HCT116 (cell line): ENCODE data around the gene ARGLU1.

ENCODE experiments used
- EGR1 ChIP-seq: IDR thresholded peaks from 2 replicates; pipeline ENCODE4 v1.6.1; 2012; ENCODE audit warnings: low read depth
- EZH2phosphoT487 ChIP-seq: fragments of 200-600 bp; IDR thresholded peaks from 2 replicates; pipeline ENCODE4 v1.6.1; 2018; ENCODE audit warnings: antibody characterized with exemption, borderline replicate concordance
- POLR2A ChIP-seq: IDR thresholded peaks from 2 replicates; pipeline ENCODE4 v1.7.0; 2011; ENCODE audit warnings: borderline replicate concordance; ENCODE audit not compliant: insufficient read depth, insufficient read length; ENCODE audit errors: extremely low read depth
- SP1 ChIP-seq: IDR thresholded peaks from 2 replicates; pipeline ENCODE4 v1.6.1; 2012; ENCODE audit warnings: low read depth
- YY1 ChIP-seq: IDR thresholded peaks from 2 replicates; pipeline ENCODE4 v1.6.1; 2011; ENCODE audit warnings: low read length, low read depth, moderate library complexity, mild to moderate bottlenecking; ENCODE audit not compliant: insufficient replicate concordance; ENCODE audit errors: extremely low read depth
- TF ChIP-seq, protein P1 (sequence below), 3 experiments: fragments of 200-600 bp in 1 of 3; sonication (generic) in 1 of 3; IDR thresholded peaks in 2 of 3; conservative IDR thresholded peaks in 1 of 3; 2 replicates each; pipeline ENCODE4 v1.5.1; 2012 to 2017; ENCODE audit warnings: low read depth in 2 of 3, low read length in 2 of 3, antibody characterized with exemption in 1 of 3, borderline replicate concordance in 1 of 3, control low read depth in 1 of 3, mild to moderate bottlenecking in 1 of 3, mixed read lengths in 1 of 3, mixed run types in 1 of 3, moderate library complexity in 1 of 3; ENCODE audit not compliant: insufficient read depth in 1 of 3
- TF ChIP-seq, protein P2 (sequence below): IDR thresholded peaks from 2 replicates; pipeline ENCODE4 v1.6.1; 2012
- TF ChIP-seq, protein P3 (sequence below): IDR thresholded peaks from 2 replicates; pipeline ENCODE4 v1.6.1; 2012; ENCODE audit warnings: low read depth

DNA sequence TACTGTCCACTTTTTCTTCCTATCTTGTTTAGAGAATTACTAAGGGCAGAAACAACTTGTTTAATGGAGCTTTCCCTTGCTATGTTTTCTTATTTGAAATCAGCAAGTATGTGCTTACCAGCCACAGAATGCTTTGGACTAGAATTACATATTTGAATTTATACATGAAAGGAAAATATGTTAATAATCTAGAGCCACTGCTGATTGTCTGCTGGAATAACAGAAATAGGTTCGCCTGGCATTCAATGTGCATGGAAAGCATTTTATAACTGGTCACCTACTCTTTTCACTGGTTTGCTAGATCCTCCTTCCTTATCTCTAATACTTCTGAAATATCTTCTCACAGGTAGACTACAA lies 40.5 kb downstream of the ARGLU1 start:
- TF ChIP-seq, protein P1, sequence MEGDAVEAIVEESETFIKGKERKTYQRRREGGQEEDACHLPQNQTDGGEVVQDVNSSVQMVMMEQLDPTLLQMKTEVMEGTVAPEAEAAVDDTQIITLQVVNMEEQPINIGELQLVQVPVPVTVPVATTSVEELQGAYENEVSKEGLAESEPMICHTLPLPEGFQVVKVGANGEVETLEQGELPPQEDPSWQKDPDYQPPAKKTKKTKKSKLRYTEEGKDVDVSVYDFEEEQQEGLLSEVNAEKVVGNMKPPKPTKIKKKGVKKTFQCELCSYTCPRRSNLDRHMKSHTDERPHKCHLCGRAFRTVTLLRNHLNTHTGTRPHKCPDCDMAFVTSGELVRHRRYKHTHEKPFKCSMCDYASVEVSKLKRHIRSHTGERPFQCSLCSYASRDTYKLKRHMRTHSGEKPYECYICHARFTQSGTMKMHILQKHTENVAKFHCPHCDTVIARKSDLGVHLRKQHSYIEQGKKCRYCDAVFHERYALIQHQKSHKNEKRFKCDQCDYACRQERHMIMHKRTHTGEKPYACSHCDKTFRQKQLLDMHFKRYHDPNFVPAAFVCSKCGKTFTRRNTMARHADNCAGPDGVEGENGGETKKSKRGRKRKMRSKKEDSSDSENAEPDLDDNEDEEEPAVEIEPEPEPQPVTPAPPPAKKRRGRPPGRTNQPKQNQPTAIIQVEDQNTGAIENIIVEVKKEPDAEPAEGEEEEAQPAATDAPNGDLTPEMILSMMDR (IDR thresholded peaks at IDR 0.05 in 2 of 3, conservative IDR thresholded peaks at IDR 0.05 in 1 of 3; ENCODE audit: borderline replicate concordance in 1 of 3, insufficient read depth in 1 of 3, low read depth in 2 of 3, low read length in 2 of 3): no peak
- TF ChIP-seq EZH2phosphoT487 (no peak), POLR2A (no peak), EGR1 (no peak), SP1 (no peak), YY1 (no peak)
- TF ChIP-seq, protein P2, sequence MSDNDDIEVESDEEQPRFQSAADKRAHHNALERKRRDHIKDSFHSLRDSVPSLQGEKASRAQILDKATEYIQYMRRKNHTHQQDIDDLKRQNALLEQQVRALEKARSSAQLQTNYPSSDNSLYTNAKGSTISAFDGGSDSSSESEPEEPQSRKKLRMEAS: no peak
- TF ChIP-seq, protein P3, sequence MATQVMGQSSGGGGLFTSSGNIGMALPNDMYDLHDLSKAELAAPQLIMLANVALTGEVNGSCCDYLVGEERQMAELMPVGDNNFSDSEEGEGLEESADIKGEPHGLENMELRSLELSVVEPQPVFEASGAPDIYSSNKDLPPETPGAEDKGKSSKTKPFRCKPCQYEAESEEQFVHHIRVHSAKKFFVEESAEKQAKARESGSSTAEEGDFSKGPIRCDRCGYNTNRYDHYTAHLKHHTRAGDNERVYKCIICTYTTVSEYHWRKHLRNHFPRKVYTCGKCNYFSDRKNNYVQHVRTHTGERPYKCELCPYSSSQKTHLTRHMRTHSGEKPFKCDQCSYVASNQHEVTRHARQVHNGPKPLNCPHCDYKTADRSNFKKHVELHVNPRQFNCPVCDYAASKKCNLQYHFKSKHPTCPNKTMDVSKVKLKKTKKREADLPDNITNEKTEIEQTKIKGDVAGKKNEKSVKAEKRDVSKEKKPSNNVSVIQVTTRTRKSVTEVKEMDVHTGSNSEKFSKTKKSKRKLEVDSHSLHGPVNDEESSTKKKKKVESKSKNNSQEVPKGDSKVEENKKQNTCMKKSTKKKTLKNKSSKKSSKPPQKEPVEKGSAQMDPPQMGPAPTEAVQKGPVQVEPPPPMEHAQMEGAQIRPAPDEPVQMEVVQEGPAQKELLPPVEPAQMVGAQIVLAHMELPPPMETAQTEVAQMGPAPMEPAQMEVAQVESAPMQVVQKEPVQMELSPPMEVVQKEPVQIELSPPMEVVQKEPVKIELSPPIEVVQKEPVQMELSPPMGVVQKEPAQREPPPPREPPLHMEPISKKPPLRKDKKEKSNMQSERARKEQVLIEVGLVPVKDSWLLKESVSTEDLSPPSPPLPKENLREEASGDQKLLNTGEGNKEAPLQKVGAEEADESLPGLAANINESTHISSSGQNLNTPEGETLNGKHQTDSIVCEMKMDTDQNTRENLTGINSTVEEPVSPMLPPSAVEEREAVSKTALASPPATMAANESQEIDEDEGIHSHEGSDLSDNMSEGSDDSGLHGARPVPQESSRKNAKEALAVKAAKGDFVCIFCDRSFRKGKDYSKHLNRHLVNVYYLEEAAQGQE: no peak
